ENCODE results near the gene MYO15B.
"Not testable (repeated sequence)": the region's sequence is repeated elsewhere in the genome, so short reads cannot be mapped to it uniquely, and the experiment has no call there.

Gene MYO15B

DNA sequence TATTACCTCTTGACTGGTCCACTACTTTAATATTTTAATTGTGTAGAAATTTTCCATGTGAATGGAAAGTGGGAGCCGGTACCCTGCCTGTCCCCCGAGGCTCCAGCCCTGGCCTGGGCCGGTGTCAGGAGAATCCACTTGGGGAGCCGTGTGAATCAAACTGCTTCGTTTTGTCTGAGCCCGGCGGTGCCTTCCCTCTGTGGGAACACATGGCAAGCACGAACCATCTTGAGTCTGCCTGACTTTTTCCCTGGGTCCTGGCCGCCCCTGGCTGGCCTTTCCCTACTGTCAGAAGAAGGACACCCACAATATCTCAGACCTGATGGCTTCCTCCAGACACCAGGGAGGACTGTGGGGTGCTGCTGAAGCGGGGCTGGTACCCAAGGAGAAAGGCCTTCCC, 12.4 kb upstream of the MYO15B start:
- no peak for DNase-seq (ENCODE audit: low read depth)
- no peak overlapping the region for H3K4me3 ChIP-seq (ENCODE audit: control insufficient read depth, low read depth, low read length)
- TF ChIP-seq, protein P1, sequence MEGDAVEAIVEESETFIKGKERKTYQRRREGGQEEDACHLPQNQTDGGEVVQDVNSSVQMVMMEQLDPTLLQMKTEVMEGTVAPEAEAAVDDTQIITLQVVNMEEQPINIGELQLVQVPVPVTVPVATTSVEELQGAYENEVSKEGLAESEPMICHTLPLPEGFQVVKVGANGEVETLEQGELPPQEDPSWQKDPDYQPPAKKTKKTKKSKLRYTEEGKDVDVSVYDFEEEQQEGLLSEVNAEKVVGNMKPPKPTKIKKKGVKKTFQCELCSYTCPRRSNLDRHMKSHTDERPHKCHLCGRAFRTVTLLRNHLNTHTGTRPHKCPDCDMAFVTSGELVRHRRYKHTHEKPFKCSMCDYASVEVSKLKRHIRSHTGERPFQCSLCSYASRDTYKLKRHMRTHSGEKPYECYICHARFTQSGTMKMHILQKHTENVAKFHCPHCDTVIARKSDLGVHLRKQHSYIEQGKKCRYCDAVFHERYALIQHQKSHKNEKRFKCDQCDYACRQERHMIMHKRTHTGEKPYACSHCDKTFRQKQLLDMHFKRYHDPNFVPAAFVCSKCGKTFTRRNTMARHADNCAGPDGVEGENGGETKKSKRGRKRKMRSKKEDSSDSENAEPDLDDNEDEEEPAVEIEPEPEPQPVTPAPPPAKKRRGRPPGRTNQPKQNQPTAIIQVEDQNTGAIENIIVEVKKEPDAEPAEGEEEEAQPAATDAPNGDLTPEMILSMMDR (IDR thresholded peaks at IDR 0.05; ENCODE audit: control insufficient read depth, insufficient read depth, low read depth, low read length, missing control alignments), result no peak

DNA sequence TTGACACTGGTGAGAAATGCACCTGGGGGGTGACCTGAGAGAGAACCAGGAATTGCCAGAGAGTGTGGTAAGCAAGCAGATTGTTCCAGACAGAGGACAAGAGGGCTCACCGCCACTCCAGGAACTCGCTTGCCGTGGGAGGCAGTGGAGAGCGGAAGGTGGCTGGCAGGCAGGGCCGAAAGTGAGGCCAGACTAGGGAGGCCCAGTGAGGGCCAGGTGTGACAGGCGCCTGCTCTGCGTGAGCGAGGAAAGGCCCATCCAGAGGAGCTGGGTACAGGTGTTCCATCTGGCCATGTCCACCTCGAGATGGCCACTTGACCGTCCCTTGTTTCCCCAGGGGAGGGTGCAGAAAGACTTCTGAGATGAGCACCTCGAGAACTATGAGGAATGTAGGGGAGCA, 11.9 kb upstream of the MYO15B start:
- TF ChIP-seq, protein P1 (IDR thresholded peaks at IDR 0.05; ENCODE audit: control insufficient read depth, insufficient read depth, low read depth, low read length, missing control alignments), result no peak
- H3K4me3 ChIP-seq (ENCODE audit: control insufficient read depth, low read depth, low read length), result no peak overlapping the region
- no peak for DNase-seq (ENCODE audit: low read depth)

DNA sequence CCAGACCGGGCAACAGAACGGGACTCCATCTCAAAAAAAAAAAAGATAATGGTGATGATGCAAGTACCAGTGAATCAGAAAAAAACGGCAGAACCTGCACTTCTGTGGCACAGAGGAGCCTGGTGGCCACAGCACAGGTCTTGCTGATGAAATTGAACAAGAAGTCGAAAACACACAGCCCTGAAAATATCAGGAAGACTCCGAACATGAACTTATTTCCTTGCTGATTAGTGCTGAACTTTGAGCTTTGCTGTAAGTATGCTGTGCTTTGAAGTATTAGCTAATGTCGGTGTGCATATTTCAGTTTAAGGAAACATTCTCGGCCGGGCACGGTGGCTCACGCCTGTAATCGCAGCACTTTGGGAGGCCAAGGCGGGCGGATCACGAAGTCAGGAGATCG, 10.9 kb upstream of the MYO15B start:
- H3K4me3 ChIP-seq (ENCODE audit: control insufficient read depth, low read depth, low read length), result no peak overlapping the region
- TF ChIP-seq, protein P1 (IDR thresholded peaks at IDR 0.05; ENCODE audit: control insufficient read depth, insufficient read depth, low read depth, low read length, missing control alignments), result no peak
- no peak for DNase-seq (ENCODE audit: low read depth)

DNA sequence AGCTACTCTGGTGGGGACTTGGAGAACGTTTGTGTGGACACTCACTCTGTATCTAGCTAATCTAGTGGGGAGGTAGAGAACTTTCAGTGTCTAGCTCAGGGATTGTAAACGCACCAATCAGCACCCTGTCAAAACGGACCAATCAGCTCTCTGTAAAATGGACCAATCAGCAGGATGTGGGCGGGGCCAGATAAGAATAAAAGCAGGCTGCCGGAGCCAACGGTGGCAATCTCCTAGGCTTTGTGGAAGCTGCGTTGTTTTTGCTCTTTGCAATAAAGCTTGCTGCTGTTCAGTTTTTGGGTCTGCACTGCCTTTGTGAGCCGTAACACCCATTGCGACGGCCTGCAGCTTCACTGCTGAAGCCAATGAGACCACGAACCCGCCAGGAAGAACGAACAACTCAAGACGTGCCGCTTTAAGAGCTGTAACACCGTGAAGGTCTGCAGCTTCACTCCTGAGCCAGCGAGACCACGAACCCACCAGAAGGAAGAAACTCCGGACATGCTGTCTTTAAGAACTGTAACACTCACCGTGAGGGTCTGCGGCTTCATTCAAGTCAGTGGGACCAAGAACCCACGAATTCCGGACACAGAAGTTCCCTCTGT, 6.4 kb upstream of the MYO15B start:
- not testable (repeated sequence) for H3K4me3 ChIP-seq (ENCODE audit: control insufficient read depth, low read depth, low read length); DNase-seq (ENCODE audit: low read depth)

DNA sequence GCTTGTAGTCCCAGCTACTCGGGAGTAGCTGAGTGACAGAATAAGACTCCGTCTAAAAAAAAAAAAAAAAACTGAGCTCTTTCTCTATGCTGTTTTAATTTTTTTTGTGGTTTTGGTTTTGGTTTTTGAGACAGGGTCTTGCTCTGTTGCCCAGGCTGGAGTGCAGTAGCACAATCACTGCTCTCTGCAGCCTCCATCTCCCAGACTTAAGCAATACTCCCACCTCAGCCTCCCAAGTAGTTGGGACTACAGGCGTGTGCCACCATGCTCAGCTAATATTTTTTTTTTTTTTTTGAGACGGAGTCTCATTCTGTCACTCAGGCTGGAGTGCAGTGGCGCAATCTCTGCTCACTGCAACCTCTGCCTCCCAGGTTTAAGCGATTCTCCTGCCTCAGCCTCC, 4.4 kb upstream of the MYO15B start:
- not testable (repeated sequence) for DNase-seq (ENCODE audit: low read depth); H3K4me3 ChIP-seq (ENCODE audit: control insufficient read depth, low read depth, low read length)

DNA sequence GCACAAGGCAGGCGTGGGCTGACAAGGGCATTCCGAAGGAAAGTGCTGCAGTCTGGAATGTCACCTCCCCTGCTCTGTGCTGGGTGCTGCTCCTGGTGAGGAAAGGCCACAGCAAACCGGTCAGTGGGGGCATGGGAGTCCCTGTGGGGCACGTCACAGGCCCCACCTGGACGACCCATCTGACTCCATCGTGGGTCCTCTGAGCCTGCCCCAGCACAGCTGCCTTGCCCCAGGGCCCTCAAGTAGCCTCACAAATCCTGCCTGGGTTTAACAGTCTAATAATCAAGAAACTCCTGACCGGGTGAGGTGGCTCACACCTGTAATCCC, 2.8 kb upstream of the MYO15B start:
- no peak overlapping the region for H3K4me3 ChIP-seq (ENCODE audit: control insufficient read depth, low read depth, low read length)
- no peak for DNase-seq (ENCODE audit: low read depth)
- TF ChIP-seq, protein P1 (IDR thresholded peaks at IDR 0.05; ENCODE audit: control insufficient read depth, insufficient read depth, low read depth, low read length, missing control alignments), result no peak

DNA sequence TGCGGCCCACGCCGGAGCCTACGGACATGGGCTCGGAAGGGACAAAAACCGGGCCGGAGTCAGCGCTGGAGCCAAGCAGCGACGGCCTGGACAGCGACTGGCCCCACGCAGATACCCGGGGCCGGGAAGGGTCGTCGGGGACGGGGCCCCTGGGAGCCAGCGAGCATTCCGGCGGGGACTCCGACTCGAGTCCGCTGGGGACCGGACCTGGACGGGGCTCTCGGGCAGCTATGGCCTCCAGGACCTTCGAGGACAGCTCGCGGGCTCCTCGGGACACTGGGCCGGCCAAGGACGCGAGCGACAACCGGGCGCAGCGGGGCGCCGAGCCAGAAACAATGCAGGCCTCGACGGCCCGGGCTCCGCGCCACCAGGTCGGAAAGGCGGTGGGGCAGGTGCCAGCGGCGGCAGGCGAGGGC, 1.0 kb downstream of the MYO15B start:
- DNase-seq (ENCODE audit: low read depth), result no peak

More for the DNA sequence above, 1.0 kb downstream of the MYO15B start:
- TF ChIP-seq, protein P1 (IDR thresholded peaks at IDR 0.05; ENCODE audit: control insufficient read depth, insufficient read depth, low read depth, low read length, missing control alignments), result no peak
- peak overlapping the region; percentile 35 for H3K4me3 ChIP-seq (ENCODE audit: control insufficient read depth, low read depth, low read length)

Data from AG09309 (cell line).